GM12878 (cell line): ENCODE results near the gene TRIL. TPM values are rescaled to one million over a fixed set of nuclear protein-coding genes. Genes with fewer than 3 reads are reported as not detected.

Experiments
- ATAC-seq: fragments of 200-7000 bp; cut with Tn5 transposase; 3 replicates; pipeline ENCODE4 v1.9.1; 2020; ENCODE audit warnings: mild to moderate bottlenecking, moderate library complexity
- BruUV-seq: library from RNA; stranded (reverse); fragments of 400-500 nt; replicated peaks from 2 replicates; lab custom pipeline; 2021; lab: Mats Ljungman, UMichigan
- CTCF ChIA-PET: fragments of 300-600 bp; sonication (Branson Sonifier 250); formaldehyde crosslinking; extraction: SDS; loops from one replicate; lab custom pipeline; 2021; ENCODE audit warnings: inconsistent platforms; lab: Yijun Ruan, JAX
- POLR2A ChIA-PET: fragments of 350-600 bp; formaldehyde crosslinking; extraction: SDS; loops from one replicate; lab custom pipeline; 2021; ENCODE audit warnings: inconsistent platforms; lab: Charles Lee
- RAD21 ChIA-PET: fragments of 300-600 bp; sonication (Branson Sonifier 250); formaldehyde crosslinking; loops from one replicate; lab custom pipeline; 2023; ENCODE audit warnings: antibody characterized with exemption; ENCODE audit not compliant: unreplicated experiment; lab: Charles Lee
- SMC1A ChIA-PET: fragments of 300-600 bp; sonication (Branson Sonifier 250); formaldehyde crosslinking; loops from one replicate; lab custom pipeline; 2023; ENCODE audit not compliant: unreplicated experiment, uncharacterized antibody; lab: Charles Lee
- DNase-seq: peaks from one replicate; pipeline ENCODE4 v3.0.0-alpha.2; 2011; ENCODE audit warnings: low read depth, low spot score
- FAIRE-seq: peaks from 3 replicates; lab custom pipeline; 2011; peaks lifted over from hg19 to GRCh38; lab: Jason Lieb, UNC
- H2AFZ ChIP-seq: 2 replicates; pipeline ENCODE4 v1.6.0; 2011; ENCODE audit warnings: low read depth, low read length, control low read depth; ENCODE audit not compliant: control insufficient read depth
- H3K27ac ChIP-seq: 2 replicates; pipeline ENCODE4 v1.5.1; 2011; ENCODE audit warnings: control low read depth; ENCODE audit not compliant: control insufficient read depth, insufficient read depth
- H3K27me3 ChIP-seq, 2 experiments: replicated peaks in 1 of 2; 2 replicates each; pipeline versions ENCODE4 v1.6.0 to v1.6.1; 2011; ENCODE audit warnings: low read length in 1 of 2; ENCODE audit not compliant: control insufficient read depth in 2 of 2, insufficient read depth in 2 of 2
- H3K36me3 ChIP-seq, 2 experiments: 2 replicates each; pipeline ENCODE4 v1.5.1; 2011; ENCODE audit warnings: low read length in 1 of 2; ENCODE audit not compliant: control insufficient read depth in 2 of 2, insufficient read depth in 2 of 2
- H3K4me1 ChIP-seq: 2 replicates; pipeline ENCODE4 v1.6.1; 2011; ENCODE audit warnings: mild to moderate bottlenecking, low read length, moderate library complexity, mixed read lengths; ENCODE audit not compliant: control insufficient read depth, insufficient read depth
- H3K4me2 ChIP-seq: 2 replicates; pipeline ENCODE4 v1.6.0; 2011; ENCODE audit warnings: control low read depth; ENCODE audit not compliant: control insufficient read depth, insufficient read depth
- H3K4me3 ChIP-seq: fragments of 200-600 bp; sonication (generic); 2 replicates; pipeline ENCODE4 v1.5.1; 2016
- H3K79me2 ChIP-seq: 2 replicates; pipeline ENCODE4 v1.6.0; 2011; ENCODE audit warnings: low read length; ENCODE audit not compliant: control insufficient read depth, insufficient read depth
- H3K9ac ChIP-seq: 2 replicates; pipeline ENCODE4 v1.8.0; 2011; ENCODE audit warnings: low read length, control low read depth, mixed read lengths; ENCODE audit not compliant: control insufficient read depth, insufficient read depth
- H3K9me3 ChIP-seq: replicated peaks from 3 replicates; pipeline ENCODE4 v1.5.1; 2011; ENCODE audit warnings: mild to moderate bottlenecking, low read length; ENCODE audit not compliant: control insufficient read depth, insufficient read depth
- H4K20me1 ChIP-seq: 2 replicates; pipeline ENCODE4 v1.6.0; 2011; ENCODE audit not compliant: control insufficient read depth, insufficient read depth
- ATF2 ChIP-seq: IDR thresholded peaks from 2 replicates; pipeline ENCODE4 v1.6.1; 2012; ENCODE audit warnings: low read length, inconsistent platforms
- BHLHE40 ChIP-seq, 2 experiments: fragments of 450-650 bp in 1 of 2; IDR thresholded peaks; 2 replicates each; pipeline ENCODE4 v1.6.1; 2011 to 2017; ENCODE audit warnings: low read depth in 2 of 2, borderline replicate concordance in 1 of 2, improper control_type of control experiment in 1 of 2, low read length in 1 of 2, mild to moderate bottlenecking in 1 of 2
- CEBPZ ChIP-seq: fragments of 150-350 bp; IDR thresholded peaks from 2 replicates; pipeline ENCODE4 v1.6.1; 2016; ENCODE audit warnings: low read depth, low read length
- CREM ChIP-seq: IDR thresholded peaks from 2 replicates; pipeline ENCODE4 v1.6.1; 2014; ENCODE audit warnings: antibody characterized with exemption, low read depth
- JUNB ChIP-seq: IDR thresholded peaks from 2 replicates; pipeline ENCODE4 v1.6.1; 2016; ENCODE audit warnings: antibody characterized with exemption, mild to moderate bottlenecking
- MEF2B ChIP-seq: fragments of 450-650 bp; IDR thresholded peaks from 2 replicates; pipeline ENCODE4 v1.6.1; 2018; ENCODE audit warnings: mild to moderate bottlenecking, moderate library complexity; ENCODE audit not compliant: partially characterized antibody, poor library complexity, severe bottlenecking
- MTA3 ChIP-seq: IDR thresholded peaks from 2 replicates; pipeline ENCODE4 v1.6.1; 2012; ENCODE audit warnings: low read length, inconsistent platforms, borderline replicate concordance
- NBN ChIP-seq: fragments of 450-650 bp; IDR thresholded peaks from 2 replicates; pipeline ENCODE4 v1.6.1; 2016
- NFXL1 ChIP-seq: fragments of 450-650 bp; IDR thresholded peaks from 2 replicates; pipeline ENCODE4 v1.6.1; 2017; ENCODE audit warnings: antibody characterized with exemption, mild to moderate bottlenecking, borderline replicate concordance
- NR2C1 ChIP-seq: fragments of 450-650 bp; IDR thresholded peaks from 2 replicates; pipeline ENCODE4 v1.6.1; 2017; ENCODE audit warnings: antibody characterized with exemption, mild to moderate bottlenecking, moderate library complexity
- PAX8 ChIP-seq: fragments of 450-650 bp; IDR thresholded peaks from 2 replicates; pipeline ENCODE4 v1.6.1; 2017; ENCODE audit warnings: mild to moderate bottlenecking, moderate library complexity
- SIX5 ChIP-seq: IDR thresholded peaks from 2 replicates; pipeline ENCODE4 v1.6.1; 2011; ENCODE audit warnings: mild to moderate bottlenecking, low read depth, low read length, moderate library complexity; ENCODE audit not compliant: severe bottlenecking
- SREBF1 ChIP-seq: IDR thresholded peaks from 2 replicates; pipeline ENCODE4 v1.6.1; 2012; ENCODE audit warnings: mild to moderate bottlenecking, low read length
- ZZZ3 ChIP-seq: IDR thresholded peaks from 2 replicates; pipeline ENCODE4 v1.6.1; 2011; ENCODE audit warnings: low read depth; ENCODE audit not compliant: control insufficient read depth, insufficient read length
- WGBS: methylation state at CpG from one replicate; pipeline ENCODE4 v1.1.6; 2016; ENCODE audit warnings: low lambda C conversion rate; ENCODE audit not compliant: insufficient replicate concordance, insufficient coverage; ENCODE audit errors: missing lambda C conversion rate; 5-methylcytosine and 5-hydroxymethylcytosine counted together
- in situ Hi-C: fragments of 300-500 bp; cut with MboI; formaldehyde crosslinking; loops from 9 replicates; pipeline ENCODE4 v1.14.3; 2018; ENCODE audit warnings: mixed read lengths
- intact Hi-C: fragments of 100-400 bp; cut with micrococcal nuclease; formaldehyde crosslinking; loops from one replicate; pipeline ENCODE4 v1.14.2; 2022; ENCODE audit not compliant: unreplicated experiment
- polyA plus RNA-seq, 11 experiments: library from polyadenylated mRNA; depleted of rRNA in 4 of 11; unstranded in 6 of 11; stranded (reverse) in 5 of 11; fragments of >200 nt; fragmentation: Nextera tagmentation in 4 of 11; fragmentation: Illumina TruSeq in 1 of 11; extraction: Ambion mirVana in 4 of 11; extraction: Trizol in 1 of 11; gene quantifications; 1 replicate in 1 of 11; 2 replicates in 10 of 11; pipeline versions ENCODE4 v1.2.1 to v1.2.3, GENCODE V29; 2011 to 2016; ENCODE audit warnings: inconsistent platforms in 2 of 11, missing spikeins in 2 of 11, low read depth in 1 of 11
- total RNA-seq, 4 experiments: library from RNA; depleted of rRNA in 3 of 4; stranded (reverse); fragments of >200 nt in 3 of 4; fragmentation: Illumina TruSeq in 1 of 4; extraction: Trizol in 1 of 4; gene quantifications; 2 replicates each; pipeline versions ENCODE4 v1.2.1 to v1.2.3, GENCODE V29; 2013 to 2021

The TRIL gene
- total and polyA plus RNA-seq, 10 of the 15 experiments (the other 5 are each of a cell fraction or from before 2014, with no cell fraction given) = not detected

- H4K20me1 ChIP-seq = no peaks in the 10 kb centered on the region; the same call in 1 of the 2 replicates
- no peak overlapping the region for H3K9ac ChIP-seq
- no peaks in the 10 kb centered on the region for H3K4me1 ChIP-seq
- FAIRE-seq (no peak), ATAC-seq (no peak), DNase-seq (no peak)
- H3K4me2 ChIP-seq = no peak overlapping the region
- TF ChIP-seq BHLHE40 (IDR thresholded peaks at IDR 0.05; ENCODE audit: borderline replicate concordance in 1 of 2, low read depth in 2 of 2, low read length in 1 of 2) (no peak), MEF2B (no peak), CREM (no peak), NR2C1 (no peak), JUNB (no peak), SIX5 (no peak), NBN (no peak), SREBF1 (no peak)
- POLR2A ChIA-PET = no interaction called here
- BruUV-seq = no TSS peak
- RAD21 ChIA-PET = interaction anchor here (0.5 kb wide), 1 partner anchor 475 kb away, joined by 5 read pairs; no protein-coding TSS in a partner anchor
- H3K9me3 ChIP-seq = no peaks in the 10 kb centered on the region
- CTCF ChIA-PET = interaction anchor here (2.3 kb wide), 1 partner anchor 10 kb away, joined by 11 read pairs; no protein-coding TSS in a partner anchor
- 17% methylated on average over 6 of the region's 6 CpGs for WGBS
- no peak overlapping the region for H3K4me3 ChIP-seq
- in situ Hi-C loops (no loop called here), intact Hi-C loops (no loop called here)
- H3K27me3 ChIP-seq = peaks cover 0 to 7% of the 10 kb centered on the region in 2 experiments; a peak in 3 of 4 replicates
- no peak overlapping the region for H2AFZ ChIP-seq
- H3K36me3 ChIP-seq = no peaks in the 10 kb centered on the region
- H3K79me2 ChIP-seq = no peaks in the 10 kb centered on the region
- SMC1A ChIA-PET = no interaction called here
- H3K27ac ChIP-seq = no peak overlapping the region
These were observed 21.0 kb downstream of the TRIL start for GRCh38 chr7:28937103-28937502.

- Histone ChIP-seq H2AFZ (no peak overlapping the region), H3K4me1 (no peaks in the 10 kb centered on the region), H3K27me3 (peaks cover 0 to 4% of the 10 kb centered on the region in 2 experiments; a peak in 1 of 4 replicates), H3K79me2 (no peaks in the 10 kb centered on the region), H3K27ac (no peak overlapping the region), H3K9ac (no peak overlapping the region), H3K4me3 (no peak overlapping the region), H3K9me3 (no peaks in the 10 kb centered on the region), H4K20me1 (no peaks in the 10 kb centered on the region), H3K36me3 (no peaks in the 10 kb centered on the region), H3K4me2 (no peak overlapping the region)
- FAIRE-seq (no peak), ATAC-seq (no peak), DNase-seq (no peak)
- 16% methylated on average over 2 of the region's 2 CpGs for WGBS
- SMC1A ChIA-PET = interaction anchor here (0.8 kb wide), 1 partner anchor 12 kb away, joined by 3 read pairs; no protein-coding TSS in a partner anchor
- intact Hi-C loops = no loop called here
- POLR2A ChIA-PET = no interaction called here
- BruUV-seq = no TSS peak
- CTCF ChIA-PET = interaction anchor here (0.9 to 3.8 kb wide), 2 partner anchors 11 to 475 kb away, joined by 3 to 29 read pairs; no protein-coding TSS in a partner anchor
- RAD21 ChIA-PET = no interaction called here
- in situ Hi-C loops = no loop called here
- no peak for TF ChIP-seq PAX8
- no peak for TF ChIP-seq NFXL1
- no peak for TF ChIP-seq CEBPZ
- no peak for TF ChIP-seq ATF2
- no peak for TF ChIP-seq ZZZ3
- no peak for TF ChIP-seq MTA3
- no peak for TF ChIP-seq JUNB
These were observed 24.2 kb downstream of the TRIL start for GRCh38 chr7:28933846-28934320.
